GM10847 (cell line): ENCODE data around the gene ENTPD1.

Experiments
- POLR2A ChIP-seq: IDR thresholded peaks from 2 replicates; pipeline ENCODE4 v1.6.1; 2011; ENCODE audit not compliant: insufficient read length; ENCODE audit errors: extremely low read depth

ENTPD1 gene

DNA sequence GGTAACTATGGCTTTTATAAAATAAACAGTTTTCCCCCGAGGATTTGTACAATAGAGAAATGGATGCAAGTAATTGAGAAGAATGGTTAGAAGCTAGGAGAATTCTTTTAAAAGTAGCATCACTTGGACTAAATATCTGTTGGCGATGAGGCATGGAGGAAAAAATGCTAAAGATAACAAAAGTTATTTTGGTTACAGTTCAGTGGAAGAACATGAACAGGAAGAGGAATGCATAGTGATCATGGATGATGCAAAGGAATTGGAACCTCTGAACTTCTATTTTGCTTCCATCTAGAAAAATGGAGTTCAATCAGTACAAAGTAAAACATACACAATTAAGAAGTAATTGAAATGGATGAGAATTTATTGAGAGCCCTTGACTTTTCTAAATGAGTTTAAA is 32.9 kb downstream of the ENTPD1 start:
- TF ChIP-seq POLR2A = no peak

DNA sequence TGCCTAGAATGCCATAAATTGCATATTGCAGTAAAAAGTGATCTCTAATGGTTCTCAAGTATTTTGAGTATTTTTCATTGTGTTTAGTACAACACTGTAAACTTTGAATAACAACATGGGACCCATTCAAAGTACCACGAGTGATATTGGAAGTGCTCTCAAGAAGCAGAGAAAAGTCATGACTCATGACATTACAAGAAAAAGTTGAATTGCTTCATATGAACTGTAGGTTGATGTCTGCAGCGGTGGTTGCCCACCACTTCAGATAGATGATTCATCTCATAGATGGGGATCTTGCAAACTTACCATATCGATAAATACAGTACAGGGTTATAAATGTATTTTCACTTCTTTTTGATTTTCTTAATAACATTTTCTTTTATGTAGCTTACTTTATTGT is 33.9 kb downstream of the ENTPD1 start:
- no peak for TF ChIP-seq POLR2A

DNA sequence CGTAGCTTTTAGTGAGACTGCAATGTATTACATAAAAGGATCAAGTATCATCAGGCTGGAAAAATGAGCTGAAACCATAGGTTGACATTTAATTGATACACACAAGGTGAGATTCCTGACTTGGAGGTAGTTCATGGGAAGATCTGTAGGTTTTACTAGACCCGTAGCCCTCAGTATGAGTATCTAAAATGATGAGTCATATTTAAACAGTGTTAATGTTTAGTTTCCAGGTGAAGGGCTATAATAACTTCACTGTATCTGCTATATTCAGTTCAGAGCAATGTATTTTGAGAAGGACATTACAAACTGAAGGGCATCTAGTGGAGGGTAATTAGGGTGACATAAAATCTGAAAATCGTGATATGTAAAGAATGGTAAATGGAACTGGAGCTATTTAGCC is 35.0 kb downstream of the ENTPD1 start:
- no peak for TF ChIP-seq POLR2A

DNA sequence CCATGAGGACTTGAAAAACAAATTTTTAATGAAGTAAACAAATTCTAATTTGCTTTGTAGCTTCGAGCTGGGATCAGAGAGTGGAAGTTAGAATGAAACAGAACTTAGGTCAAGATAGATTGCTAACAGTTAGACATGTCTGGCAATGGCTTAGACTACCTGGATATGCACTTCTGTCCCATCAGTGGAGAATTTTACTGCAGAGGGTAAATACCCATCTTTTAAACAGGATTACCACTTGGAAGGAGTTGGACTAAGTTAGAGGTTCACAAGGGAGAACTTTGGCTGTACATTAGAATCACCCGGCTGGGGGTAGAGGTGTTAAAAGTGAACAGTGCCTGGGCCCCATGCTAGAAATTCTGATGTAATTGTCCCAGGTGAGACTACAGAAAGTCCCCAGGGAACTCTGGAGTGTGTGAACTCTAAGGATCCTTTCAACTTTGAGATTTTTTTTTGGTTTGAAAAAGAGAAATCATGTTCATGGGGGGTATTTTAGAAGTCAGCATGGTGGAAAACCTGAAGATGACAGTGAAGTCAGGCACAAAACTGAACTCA is 35.5 kb downstream of the ENTPD1 start:
- no peak for TF ChIP-seq POLR2A

DNA sequence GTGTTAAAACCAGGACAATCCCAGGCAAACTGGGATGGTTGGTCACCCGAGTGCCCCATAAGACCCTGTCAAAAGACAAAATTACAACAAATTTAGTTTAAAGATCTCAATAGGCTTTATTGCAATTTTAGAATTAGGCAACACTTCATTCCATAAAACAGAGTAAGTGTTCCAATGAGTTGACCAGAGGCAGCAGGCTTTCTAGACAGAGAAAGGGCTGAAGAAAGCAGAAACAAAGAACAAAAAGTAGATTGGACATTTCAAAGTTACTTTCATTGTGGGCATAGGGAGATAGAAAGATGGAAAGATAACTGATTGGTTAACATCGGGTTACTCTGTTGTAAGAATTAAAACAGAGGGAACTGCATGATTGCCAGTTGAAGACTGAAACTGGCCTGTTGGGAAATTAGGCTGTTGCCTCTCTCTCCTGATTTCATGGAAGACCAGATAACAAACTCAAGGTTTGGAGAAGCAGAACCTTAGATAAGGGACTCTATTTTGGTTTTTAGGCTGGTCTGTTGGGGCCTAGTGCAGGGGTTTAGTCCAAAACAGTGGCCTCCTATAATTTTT is 36.3 kb downstream of the ENTPD1 start:
- TF ChIP-seq POLR2A = no peak

DNA sequence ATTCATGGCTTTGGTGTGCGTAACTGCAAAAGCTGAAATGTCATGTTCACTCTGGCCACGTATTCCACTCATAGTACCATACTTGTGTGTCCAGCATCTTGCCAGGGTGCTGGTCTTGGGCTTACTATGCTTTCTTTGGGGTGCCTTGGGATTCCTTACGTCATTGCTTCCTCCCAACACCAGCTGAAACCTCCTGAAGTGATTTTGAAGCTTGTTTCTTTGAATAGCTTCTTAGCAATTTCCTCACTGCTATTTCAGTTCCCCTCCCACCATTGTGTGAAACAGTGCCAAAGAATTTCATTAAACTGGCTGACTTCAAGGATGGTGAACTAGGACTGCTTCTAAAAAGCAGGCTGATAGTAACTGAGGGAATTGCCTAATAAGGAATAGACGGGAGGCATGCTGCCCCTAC is 36.9 kb downstream of the ENTPD1 start:
- no peak for TF ChIP-seq POLR2A

DNA sequence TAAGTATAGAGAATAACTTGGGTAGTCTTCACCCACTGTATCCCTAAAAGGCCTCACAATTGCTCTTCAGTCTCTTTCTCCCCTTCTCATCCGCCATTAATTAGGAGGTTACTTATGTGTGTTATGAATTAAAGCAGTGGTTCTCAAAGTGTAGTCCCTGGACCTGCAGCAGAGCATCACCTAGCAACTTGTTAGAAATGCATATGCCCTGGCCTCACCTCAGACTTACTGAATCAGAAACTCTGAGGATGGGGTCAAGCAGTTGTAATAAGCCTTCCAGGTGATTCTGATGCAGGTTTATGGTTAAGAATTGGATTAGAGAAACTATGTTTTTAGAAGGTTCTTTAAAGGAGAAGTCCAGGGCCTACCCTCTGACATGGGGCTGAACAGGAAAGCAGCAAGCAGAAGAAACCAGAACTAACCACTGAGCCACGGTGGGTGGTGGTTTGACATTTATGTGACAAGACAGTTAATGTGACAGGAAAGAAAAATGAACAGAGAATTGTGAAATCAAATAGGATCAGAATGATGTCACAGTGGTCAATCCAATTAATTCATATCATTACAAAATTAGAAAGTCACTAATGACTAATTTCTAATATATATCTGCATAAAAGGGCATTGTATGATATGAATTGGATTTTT is 37.6 kb downstream of the ENTPD1 start:
- no peak for TF ChIP-seq POLR2A

DNA sequence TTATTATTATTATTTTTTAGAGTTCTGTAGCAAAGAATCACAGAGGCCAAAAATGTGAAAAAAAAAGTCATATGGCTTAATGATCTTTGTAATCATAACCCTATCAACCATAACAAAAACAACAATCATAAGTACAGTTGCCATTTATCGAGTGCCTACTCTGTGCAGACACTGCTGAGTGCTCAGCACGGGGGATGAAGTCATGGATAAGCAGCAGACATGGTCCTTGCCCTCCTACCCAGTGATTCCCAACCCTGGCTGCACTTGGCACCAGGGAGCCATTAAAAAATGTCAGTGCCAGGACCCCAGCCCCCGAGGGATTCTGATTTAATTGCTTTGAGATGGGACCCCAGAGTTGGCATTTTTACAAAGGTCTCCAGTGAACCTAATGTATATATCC is 38.2 kb downstream of the ENTPD1 start:
- no peak for TF ChIP-seq POLR2A

DNA sequence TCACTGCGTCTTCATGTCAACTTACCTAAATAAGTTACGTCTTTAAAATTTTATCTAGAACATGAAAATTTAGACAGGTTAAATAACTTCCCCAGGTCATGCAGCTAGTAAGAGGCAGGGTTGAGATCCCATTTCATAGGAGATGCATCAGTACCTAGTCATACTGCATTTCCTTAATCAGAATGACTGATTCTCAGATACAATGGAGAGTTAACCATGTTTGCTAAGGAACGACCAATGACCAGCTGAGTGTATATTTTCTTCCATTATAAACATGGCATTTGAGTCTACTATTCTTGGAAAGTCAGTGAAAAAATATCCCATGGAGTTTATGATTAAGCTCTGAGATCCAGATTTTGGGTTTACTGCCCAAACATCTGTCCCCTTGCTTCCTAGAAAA is 39.6 kb downstream of the ENTPD1 start:
- TF ChIP-seq POLR2A = no peak

DNA sequence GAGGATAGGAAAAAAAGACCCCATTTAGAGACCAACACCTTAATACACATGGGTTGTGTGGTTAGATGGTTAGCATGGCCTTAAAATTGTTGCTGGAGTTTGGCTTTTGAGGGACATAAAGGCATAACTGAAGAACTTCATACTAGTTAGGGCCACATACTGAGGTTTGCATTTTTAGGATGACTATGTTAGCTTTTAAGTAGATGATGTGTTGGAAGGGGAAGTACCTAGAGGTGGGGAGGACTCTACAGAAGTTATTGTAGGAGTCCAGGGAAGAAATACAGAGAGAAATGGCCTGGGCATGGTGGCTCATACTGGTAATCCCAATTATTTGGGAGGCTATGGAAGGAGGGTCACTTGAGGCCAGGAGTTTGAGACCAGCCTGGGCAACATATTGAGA is 40.5 kb downstream of the ENTPD1 start:
- no peak for TF ChIP-seq POLR2A

DNA sequence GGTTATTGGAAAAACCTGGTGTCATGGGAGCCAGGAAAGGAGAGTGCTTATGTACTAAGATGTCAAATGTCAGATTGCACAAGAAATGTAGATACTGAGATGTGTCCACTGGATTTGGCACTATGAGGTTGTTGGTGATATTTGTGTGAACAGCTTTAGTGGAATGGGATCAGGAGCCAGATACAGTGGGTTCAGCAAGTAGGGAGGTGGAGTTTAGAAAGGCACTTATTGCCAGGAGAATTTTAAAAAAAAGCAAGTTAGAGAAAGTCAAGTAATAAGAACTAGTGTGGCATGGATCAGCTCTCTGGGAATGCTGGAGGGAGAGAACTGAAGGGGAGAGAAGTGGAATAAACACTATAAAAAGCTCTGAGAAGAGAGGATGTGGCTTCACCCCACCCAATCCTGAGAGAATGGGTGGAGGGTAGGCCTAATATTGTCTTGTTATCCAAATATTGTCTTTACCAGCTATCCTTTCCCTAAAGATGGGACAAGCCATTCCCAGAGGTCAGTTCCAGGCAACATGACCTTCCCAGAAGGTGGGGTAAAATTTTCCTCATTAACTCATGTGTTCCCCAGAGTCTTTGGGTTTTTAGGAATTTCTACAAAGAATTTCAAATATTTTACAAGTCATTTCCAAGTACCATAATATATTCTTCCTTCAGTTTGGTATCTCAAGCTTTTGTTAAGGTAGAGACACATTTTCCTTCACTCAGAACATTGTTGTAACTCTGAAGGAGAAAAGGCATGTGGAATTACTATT is 42.3 kb downstream of the ENTPD1 start:
- no peak for TF ChIP-seq POLR2A

DNA sequence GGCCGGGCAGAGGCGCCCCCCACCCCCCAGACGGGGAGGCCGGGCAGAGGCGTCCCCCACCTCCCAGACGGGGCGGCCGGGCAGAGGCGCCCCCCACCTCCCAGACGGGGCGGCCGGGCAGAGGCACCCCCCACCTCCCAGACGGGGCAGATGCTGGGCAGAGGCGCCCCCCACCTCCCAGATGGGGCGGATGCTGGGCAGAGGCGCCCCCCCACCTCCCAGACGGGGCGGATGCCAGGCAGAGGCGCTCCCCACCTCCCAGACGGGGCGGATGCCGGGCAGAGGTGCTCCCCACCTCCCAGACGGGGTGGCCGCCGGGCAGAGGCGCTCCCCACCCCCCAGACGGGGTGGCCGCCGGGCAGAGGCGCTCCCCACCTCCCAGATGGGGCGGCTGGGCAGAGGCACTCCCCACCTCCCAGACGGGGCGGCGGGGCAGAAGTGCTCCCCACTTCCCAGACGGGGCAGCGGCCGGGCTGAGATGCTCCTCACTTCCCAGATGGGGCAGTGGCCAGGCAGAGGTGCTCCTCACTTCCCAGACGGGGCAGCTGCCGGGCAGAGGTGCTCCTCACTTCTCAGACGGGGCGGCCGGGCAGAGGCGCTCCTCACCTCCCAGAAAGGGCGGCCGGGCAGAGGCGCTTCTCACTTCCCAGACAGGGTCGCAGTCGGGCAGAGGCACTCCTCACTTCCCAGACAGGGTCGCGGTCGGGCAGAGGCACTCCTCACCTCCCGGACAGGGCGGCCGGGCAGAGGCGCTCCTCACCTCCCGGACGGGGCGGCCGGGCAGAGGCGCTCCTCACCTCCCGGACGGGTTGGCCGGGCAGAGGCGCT is 53.6 kb downstream of the ENTPD1 start:
- no peak for TF ChIP-seq POLR2A

DNA sequence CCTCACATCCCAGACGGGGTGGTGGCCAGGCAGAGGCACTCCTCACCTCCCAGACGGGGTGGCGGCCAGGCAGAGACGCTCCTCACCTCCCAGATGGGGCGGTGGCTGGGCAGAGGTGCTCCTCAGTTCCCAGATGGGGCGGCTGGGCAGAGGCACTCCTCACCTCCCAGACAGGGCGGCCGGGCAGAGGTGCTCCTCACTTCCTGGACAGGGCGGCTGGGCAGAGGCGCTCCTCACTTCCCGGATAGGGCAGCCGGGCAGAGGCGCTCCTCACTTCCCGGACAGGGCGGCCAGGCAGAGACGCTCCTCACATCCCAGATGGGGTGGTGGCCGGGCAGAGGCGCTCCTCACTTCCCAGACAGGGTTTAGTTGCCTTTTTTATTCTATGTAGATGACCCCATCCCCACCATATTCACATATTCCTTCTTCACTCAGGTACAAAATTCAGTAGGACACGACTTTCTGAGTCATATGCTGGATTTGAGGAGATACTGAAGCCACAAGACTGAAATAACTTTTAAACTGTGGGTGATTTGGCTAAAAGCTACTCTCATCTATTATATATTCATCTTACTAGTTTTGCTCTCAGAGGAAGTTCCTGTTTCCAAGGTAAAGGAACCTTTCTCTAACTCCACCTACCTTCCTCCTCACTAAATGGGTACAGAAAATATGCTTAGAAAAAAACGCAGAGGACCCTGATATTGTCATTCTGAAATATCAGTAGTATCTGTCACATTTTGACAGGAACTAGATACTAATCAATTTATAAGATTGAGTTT is 54.4 kb downstream of the ENTPD1 start:
- TF ChIP-seq POLR2A = no peak

DNA sequence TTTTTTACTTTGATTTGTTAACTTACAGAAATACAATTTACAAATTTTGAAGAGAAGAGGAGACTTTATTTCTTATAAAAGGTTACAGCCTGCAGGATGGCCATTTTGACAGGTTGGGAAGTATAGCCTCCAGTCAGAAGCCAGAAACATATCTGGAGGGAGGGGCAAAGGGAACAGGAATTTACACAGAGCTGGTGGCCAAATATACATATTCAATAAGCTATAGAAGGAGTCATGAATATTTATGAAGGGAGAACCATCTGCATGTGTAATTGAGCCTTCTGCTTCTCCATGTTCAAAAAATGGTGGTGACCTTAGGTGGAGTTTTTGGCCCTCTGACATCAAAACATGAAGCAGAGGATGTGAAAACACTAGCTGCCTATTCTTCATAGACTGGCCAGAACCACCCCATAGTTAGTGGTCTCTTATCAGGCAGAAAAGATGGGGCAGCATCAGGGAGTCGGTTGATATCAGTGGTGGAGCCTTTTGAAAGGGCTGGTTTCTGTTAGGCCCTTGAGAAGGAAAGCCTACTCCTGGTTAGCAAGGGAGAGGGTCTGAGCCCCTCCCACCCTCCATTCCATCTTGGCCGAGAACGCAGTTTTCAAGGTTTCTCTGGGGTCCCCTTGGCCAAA is 57.2 kb downstream of the ENTPD1 start:
- no peak for TF ChIP-seq POLR2A
